CD4-positive, alpha-beta T cell treated with Interferon gamma for 1 hour (primary cell): ENCODE results near the gene LHFPL6.

Experiments
- DNase-seq: peaks from one replicate; pipeline ENCODE4 v3.0.0-alpha.2; 2020

The LHFPL6 gene

DNA sequence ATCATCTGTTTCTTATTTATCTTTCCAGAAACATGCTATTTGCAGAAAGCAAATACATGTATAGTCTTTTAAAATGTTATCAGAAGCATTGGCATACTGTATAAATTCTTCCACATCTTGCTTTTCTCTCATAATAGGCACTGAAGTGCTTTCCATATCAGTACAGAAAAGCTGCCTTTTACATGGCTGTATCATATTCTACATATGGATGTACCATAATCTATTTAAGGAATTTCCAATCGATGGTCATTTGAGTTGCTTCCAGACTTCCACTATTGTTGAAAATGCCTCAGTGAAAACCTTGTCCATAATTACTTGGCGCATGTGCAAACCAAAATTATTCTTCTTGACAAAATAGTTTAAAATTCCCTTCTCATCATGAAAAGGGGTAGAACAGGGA, 272.5 kb downstream of the LHFPL6 start:
- no peak for DNase-seq

DNA sequence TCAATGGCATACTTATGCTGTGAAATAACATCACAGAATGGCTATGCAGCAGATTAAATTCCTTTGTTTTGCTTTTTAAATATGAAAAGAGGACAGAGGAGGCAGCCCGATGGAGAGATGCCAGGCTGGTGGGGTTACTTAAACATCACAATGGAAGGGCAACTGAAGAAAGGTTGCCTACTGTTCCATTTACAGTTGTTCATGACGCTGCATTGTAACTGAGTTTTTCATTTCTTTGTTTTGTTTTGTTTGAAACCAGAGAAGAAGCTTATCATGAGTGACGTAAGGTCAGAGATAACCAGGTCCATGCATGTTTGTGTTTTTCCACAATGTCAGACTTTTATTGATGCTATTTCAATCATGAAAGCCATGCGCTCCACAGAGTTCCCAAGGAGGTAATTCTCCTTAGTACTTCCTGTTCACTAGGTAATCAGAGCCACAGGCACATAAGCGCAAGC, 273.8 kb downstream of the LHFPL6 start:
- no peak for DNase-seq

DNA sequence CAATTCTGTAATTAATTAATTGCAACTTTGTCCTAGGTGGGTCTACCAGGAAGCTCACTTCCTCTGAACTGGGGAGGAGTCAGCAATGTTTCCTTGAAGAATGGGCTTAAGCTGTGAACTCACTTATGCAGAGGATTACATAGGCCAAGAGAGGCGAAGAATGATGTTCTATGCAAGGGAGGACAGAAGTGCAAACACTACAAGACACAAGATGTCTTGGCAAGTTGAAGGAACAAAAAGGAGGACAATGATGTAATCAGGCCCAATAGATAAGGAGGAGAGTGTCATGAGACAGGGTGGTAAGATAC, 275.9 kb downstream of the LHFPL6 start:
- no peak for DNase-seq

DNA sequence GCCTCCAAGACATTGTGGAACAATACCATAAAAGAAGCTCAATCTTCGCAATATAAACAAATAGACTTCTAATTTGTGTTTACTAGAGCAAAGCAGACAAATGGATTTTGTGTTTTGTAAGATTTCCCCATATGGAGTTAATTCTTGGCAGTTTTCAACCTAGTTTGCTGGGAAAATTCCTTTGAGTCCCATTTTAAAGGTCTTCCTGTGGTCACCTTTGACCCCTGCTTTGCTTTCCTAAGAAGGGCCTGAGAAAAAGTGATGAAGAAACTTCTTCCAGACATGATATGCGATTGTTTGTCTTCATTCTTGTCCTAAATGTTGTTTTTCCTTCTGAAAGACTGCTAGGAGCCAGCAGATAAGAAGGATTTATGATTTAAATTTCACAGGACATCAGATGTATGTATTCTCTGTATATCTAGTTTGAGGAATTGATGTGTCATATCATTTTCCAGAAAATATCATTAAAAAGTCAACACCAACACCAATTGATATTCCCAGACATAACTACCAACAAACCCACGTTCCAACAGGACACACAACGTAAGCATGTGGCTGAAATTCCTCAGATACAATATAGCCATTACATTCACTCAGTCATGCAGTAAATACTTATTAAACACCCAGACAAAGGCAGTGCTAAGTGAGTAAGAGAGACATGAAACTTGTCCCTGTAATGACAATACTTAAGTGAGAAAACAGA, 276.4 kb downstream of the LHFPL6 start:
- no peak for DNase-seq

DNA sequence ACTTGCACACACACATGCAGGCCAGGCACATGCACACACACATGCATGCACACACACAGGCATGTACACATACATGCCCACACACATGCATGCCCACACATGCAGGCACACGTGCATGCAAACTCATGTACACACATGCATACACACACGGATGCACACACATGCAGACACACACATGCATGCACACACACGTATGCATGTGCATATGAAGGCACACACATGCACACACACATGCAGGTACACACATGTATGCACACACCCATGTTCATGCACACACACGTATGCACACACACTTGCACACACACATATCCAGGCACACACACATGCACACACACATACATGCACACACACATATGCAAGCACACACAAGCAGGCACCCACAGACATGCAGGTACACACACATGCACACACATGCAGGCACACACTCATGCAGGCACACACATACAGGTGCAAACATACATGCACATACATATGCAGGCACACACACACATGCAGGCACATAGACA, 278.1 kb downstream of the LHFPL6 start:
- DNase-seq = no peak

DNA sequence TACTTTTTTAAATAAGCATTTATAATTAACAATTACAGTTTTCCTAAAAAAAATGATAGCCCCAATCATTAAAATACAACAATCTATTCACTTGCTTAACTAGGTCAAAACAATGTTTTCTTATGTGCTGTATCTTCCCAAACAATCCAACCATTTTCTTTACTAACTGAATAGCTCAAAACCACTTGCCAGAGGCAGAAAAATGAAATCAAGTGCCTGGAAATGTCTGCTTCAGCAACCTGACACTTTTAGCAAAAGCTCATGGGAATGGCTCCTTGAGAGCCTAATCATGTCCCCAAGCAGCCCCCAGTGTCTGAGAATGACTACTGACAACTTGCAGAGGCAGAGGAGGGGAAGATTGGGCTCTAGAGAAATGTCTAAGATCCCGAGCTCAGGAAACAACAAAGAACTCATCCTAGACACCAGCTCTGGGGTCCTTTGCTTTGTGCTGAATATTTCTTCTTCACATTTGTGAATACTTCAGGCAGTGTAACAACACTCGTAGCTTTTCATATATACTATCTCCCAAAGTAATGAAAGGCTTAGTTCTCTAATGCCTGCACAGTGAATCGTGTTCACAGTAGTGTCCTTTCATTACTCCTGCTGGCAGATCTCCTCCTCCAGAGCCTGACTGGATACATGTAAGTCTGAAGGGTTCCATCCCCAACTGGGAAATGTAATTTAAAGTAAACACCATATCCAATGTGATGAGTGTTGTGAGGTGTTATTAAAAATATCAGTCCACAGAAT, 280.0 kb downstream of the LHFPL6 start:
- no peak for DNase-seq

DNA sequence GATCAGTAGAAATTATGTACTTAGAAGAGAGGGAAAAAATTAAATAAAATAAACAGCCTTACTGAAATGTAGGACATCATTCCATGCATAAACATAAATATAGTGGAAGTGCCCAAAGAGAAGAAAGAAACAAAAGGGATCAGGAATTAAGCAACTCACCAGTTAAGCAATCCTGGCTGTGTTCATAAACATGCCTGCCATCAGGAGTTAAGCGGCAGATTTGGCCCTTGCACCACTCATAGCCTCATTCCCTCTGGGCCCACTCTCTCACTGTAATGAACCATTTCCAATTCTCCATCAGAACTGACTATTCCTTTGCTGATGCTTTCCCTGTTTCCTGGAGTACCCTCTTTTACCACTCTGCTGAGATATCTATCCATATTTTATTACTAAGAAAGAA, 281.4 kb downstream of the LHFPL6 start:
- DNase-seq = no peak

DNA sequence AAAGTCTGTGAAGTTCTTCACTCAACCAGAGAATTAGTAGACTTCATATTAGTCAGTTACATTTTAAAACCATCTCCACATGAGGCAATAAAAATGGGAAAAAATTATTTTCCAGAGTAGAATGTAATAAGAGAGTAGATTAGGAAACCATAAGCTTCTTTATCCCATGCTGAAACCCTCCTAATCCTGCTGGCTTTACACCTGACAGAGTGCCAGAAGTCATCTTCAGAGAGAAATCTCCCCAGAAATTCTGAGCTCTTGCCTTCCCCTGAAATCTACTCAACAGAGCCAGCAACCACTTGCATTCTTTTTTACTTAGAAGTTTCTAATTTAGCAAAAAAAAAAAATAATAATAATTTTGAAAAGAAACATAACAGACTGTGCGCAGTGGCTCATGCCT, 284.8 kb downstream of the LHFPL6 start:
- DNase-seq = no peak

DNA sequence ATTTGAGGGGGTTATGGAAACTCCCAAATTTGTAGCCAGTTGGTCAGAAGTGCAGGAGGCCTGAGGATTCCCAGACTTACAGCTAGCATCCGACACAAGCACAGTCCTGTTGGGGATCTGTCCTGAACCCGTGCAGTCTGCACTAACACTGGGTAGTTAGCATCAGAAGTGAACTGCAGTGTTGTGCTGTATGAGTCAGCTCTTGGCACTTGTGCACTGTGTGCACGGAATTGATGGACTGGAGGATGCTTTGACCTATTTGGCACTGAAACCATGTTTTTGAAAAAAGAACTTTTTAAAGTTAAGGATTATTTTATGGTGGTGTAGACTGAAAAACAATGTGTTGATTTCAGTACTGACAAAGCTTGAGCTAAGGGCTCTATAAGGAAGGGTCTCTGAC, 285.7 kb downstream of the LHFPL6 start:
- DNase-seq = no peak

DNA sequence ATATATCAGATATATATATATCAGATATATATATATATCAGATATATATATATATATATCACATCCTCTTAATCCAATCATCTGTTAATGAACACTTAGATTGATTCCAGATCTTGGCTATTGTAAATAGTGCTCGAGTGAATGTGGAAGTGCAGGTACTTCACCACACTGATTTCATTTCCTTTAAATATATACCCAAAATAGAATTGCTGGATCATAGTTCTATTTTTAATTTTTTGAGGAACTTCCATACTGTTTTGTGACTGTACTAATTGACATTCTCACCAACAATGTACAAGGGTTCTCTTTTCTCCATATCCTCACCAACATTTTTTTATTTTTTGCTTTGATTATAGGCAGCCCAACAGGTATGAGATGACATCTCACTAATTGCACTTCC, 287.2 kb downstream of the LHFPL6 start:
- DNase-seq = no peak

DNA sequence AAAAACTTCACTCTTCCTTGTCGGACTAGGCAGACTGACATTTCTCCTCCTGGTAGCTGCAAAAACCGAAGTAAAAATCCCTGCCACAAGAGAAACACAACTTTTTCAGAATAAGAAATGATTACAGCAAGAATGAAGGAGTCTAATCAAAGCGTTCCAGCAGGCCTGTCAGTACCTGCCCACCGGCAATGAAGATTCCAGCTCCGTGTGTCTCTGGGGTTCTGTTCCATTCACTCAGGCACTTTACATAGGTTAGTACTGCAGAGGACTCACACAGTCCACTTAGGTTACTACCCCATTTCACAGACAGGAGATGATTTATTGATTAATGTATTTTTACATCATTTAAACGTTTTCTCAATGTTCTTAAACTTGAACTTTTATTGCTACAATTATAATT, 289.3 kb downstream of the LHFPL6 start:
- DNase-seq = no peak

DNA sequence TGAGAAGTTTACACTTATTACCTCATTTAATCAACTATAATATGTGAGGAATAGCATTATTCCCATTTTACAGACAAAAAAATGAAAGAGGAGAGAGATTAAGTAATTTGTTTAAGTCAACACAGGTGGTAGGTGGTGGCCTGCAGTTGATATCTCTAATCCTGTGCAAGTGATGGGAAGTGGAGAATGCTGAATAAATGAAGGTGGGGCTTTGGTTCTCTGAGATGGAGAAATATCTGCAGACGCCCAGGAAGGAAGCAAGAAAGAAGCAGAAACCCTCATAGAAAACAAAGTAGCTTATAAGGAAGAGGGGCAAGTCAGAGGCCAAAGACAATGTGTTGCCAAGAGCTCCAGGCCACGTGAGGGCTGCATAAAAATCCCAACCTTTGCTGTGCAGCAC, 290.4 kb downstream of the LHFPL6 start:
- DNase-seq = no peak

DNA sequence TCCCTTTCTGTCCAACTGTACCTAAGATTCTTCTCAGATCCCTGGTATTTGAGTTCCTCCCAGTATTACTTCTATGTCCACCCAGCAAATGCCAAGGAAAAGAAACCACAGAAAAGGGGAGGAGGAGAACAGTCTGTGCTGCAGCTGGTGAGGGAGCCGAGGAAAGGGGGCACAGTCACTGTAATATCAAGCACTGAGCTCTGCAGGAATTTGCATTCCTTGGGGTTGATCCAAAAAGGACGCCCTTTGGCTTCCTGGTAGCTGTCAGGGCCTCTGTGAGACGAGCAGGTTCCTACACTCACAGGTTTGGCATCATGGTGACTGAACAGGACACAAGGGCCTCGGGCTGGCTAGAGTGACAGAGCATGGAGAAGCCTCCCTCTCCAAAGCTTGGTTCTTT, 291.4 kb downstream of the LHFPL6 start:
- no peak for DNase-seq

DNA sequence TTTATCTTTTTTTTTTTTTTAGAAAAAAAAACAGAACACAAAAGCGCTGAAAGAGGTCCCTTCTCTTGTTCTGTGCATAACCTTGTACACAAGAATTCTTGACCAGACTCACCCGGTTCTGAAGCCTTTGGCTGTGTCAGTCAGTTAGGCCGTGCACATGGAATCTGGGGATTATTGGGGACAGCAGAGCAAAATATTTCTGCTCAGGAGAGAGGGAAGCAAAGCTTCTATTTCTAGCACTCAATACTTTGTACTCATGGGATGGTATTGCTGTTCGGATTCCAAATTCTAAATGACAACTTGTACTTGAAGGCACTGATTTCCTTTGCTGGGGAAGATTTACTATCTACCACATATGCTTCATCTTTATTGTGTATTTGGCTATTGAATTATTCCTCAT, 292.0 kb downstream of the LHFPL6 start:
- DNase-seq = no peak

DNA sequence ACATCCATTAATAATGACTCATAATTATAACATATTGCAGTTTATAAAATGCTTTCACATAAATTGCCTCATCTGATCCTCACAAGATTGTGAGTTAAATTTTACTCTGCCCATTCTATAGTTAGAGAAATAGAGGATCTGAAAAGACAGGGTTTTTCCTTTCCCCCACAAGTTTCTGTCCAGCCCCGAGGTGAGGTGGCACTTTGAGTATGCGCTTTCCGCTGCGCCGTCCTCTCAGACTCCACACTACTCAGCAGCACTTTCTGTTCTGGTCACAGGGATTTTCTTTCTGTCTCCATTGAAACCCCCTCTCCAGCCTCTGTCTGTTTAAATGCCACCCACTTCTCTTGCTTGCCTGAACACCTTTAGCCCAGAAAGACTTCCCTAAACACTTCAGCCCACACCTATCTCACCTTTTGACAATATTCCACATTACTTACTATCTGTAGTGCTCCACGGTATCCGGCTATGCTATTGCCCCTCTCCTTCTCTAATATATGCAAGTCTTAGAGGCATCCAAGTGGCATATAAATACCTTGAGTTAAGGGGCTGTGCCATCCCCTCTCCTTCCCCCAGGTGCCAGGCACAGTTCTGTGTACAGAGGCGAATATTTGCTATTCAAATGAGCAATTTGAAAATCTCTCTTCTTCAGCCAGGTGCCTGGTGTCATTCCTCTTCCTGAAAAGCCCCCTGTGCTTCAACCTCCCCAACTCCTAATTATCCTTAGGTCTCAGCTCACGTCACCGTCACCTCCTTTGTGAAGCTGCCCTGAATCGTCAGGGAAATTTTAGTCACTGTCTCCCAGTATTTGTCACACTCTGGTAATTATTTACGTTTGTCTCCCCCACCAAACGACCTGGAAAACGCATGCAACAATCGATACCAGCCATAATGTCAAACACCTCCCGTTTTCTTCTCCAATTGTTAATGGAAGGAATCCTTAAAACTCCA, 296.1 kb downstream of the LHFPL6 start:
- no peak for DNase-seq

DNA sequence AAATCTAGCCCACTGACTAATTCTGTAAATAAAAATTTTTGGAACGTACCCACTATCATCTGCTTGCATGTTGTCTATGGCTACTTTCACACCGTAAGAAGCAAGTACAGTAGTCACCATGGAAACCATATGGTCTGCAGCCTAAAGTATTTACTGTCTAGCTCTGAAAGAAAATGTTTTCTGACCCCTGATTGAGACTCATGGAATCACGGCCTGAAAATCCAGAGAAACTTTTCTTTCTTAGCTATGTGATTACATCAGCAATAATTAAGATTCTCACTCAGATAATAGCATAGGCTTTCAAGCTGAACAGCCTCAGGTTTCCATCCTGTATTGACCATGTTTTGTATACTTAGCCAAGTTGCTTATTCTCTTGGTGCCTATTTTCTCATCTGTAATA, 300.2 kb downstream of the LHFPL6 start:
- DNase-seq = no peak

DNA sequence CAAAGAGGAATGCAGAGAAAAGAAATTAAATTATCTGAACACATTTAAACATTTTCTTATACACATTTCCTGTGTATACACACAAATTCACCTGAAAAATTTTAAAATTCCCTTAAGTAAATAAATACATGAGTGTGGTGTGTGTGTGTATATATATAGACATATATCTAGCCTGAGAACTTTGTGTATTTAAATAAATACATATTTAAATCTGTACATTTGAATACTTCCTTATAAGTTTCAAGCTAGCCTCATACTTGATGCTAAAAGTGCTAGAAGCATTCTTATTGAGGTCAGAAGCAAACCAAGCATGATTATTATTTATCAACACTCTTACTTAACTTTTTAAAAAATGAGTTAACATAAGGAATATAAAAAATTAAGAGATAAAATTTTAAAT, 304.0 kb downstream of the LHFPL6 start:
- no peak for DNase-seq

DNA sequence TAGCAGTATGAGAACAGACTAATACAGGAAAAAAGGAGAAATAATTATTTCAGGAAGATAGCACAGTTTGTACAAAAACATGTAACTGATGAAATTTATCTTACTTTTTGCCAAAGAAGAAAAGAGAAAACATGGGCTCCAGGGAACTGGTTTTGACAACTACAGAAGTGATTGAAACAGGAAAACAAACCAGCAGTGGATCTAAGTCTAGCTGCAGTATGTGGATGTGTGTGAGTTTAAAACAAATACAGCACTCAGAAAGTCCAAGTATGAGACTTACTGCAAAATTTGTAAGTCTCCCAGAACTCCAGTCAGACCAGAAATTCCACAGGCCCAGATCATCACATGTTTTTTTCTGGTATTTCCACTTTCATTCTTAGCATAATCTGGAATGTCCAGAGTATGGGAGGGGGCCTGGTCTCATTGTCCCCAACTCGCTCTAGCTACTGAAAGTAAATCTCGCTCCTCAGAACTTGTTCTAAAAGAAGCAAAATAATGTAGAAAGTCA, 305.3 kb downstream of the LHFPL6 start:
- no peak for DNase-seq

DNA sequence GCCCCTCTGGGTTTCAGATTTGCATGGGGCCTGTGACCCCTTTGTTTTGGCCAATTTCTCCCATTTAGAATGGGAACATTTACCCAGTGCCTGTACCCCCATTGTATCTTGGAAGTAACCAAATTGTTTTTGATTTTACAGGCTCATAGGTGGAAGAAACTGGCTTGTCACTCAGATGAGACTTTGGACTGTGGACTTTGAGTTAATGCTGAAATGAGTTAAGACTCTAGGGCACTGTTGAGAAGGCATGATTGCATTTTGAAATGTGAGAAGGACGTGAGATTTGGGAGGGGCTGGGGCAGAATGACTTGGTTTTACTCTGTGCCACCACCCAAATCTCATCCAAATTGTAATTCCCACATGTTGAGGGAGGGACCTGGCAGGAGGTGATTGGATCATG, 306.0 kb downstream of the LHFPL6 start:
- DNase-seq = no peak

DNA sequence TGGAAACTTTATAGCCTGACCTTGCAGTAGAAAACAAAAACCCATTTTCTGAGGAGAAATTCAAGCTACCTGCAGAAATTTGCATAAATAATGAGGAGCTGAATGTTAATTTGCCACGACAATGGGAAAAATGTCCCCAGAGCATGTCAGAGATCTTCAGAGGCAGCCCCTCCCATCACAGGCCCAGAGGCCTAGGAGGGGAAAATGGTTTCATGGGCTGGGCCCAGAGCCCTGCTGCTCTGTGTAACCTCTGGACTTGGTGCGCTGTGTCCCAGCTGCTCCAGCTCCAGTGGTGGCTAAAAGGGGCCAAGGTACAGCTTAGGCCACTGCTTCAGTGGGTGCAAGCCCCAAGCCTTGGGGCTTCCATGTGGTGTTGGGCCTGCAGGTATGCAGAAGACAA, 306.8 kb downstream of the LHFPL6 start:
- DNase-seq = no peak
